ENCODE data around the gene TUBB6. TPM values are rescaled to one million over a fixed set of nuclear protein-coding genes. Genes with fewer than 3 reads are reported as not detected.

TUBB6 gene
- total RNA-seq, 1 experiment from 2014 or later, result 240 TPM

DNA sequence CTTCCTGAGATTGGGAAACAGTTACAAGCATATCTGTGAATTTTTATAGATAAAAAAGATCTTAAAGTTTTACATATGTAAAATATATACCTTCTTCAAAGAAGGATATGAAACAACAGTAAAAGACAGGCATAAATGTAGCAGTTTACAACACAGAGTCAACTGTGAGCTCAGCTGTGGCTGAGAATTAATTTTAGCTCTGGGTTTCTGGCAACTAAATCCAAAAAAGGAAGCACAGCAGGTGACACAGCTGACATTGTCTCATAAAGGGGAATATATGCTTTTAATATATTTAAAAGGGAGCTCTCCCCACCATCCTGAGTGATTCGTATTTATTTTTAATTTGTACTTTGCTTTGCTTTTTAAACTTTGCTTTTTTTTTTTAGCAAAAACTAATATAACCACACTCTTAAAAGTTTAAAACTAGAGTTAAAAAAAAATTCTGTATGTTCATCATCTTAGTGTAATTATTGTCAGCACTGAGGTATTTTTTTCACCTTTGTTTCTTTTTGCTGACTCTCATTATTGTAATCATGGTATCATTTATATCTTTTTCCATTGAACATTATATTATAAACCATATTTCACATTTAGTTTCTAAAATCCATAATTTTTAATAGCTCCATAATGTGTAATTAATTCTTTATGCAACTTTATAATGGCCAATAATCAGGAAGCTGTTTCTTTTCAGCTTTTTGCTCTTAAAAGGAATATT lies 6.7 kb downstream of the TUBB6 start (continued):
- TF ChIP-seq, protein P1, sequence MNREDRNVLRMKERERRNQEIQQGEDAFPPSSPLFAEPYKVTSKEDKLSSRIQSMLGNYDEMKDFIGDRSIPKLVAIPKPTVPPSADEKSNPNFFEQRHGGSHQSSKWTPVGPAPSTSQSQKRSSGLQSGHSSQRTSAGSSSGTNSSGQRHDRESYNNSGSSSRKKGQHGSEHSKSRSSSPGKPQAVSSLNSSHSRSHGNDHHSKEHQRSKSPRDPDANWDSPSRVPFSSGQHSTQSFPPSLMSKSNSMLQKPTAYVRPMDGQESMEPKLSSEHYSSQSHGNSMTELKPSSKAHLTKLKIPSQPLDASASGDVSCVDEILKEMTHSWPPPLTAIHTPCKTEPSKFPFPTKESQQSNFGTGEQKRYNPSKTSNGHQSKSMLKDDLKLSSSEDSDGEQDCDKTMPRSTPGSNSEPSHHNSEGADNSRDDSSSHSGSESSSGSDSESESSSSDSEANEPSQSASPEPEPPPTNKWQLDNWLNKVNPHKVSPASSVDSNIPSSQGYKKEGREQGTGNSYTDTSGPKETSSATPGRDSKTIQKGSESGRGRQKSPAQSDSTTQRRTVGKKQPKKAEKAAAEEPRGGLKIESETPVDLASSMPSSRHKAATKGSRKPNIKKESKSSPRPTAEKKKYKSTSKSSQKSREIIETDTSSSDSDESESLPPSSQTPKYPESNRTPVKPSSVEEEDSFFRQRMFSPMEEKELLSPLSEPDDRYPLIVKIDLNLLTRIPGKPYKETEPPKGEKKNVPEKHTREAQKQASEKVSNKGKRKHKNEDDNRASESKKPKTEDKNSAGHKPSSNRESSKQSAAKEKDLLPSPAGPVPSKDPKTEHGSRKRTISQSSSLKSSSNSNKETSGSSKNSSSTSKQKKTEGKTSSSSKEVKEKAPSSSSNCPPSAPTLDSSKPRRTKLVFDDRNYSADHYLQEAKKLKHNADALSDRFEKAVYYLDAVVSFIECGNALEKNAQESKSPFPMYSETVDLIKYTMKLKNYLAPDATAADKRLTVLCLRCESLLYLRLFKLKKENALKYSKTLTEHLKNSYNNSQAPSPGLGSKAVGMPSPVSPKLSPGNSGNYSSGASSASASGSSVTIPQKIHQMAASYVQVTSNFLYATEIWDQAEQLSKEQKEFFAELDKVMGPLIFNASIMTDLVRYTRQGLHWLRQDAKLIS (CRISPR knock-in tag; IDR thresholded peaks at IDR 0.05; ENCODE audit: borderline replicate concordance), result no peak

DNA sequence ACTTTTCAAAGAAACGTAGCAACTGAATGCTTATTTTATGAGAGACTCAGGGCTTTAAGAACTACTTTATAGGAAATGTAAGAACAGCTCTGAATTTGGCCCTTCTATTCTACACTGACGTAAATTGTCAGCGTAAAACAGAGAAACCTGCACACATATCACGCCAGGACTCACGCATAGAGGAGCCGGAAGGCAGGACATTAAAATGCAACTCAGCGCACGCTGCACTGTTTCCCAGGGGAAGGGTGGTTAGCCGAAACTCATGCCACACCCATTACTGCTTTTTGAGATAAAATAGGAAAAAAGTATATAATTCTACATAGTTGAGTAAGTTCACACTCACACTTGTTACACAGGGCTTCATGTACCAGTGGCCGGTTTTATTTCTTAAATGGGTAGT lies 7.4 kb downstream of the TUBB6 start:
- Mint-ChIP-seq H3K27me3 (ENCODE audit: low read depth) (no peaks in the 10 kb centered on the region), H3K9me3 (peaks cover 5% of the 10 kb centered on the region), H3K4me1 (peaks cover 17% of the 10 kb centered on the region), H3K27ac (peak overlapping the region; percentile 65), H3K36me3 (peaks cover 57% of the 10 kb centered on the region), H3K4me3 (no peak overlapping the region)
- ATAC-seq (no peak), DNase-seq (ENCODE audit: low spot score) (no peak)
- CTCF ChIA-PET, result interaction anchor here (1.2 to 3.4 kb wide), 3 partner anchors 13 to 43 kb away, joined by 3 to 32 read pairs (median 5); no protein-coding TSS in a partner anchor
- TF ChIP-seq, protein P2, sequence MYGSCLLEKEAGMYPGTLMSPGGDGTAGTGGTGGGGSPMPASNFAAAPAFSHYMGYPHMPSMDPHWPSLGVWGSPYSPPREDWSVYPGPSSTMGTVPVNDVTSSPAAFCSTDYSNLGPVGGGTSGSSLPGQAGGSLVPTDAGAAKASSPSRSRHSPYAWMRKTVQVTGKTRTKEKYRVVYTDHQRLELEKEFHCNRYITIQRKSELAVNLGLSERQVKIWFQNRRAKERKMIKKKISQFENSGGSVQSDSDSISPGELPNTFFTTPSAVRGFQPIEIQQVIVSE (CRISPR knock-in tag; IDR thresholded peaks at IDR 0.05; ENCODE audit: borderline replicate concordance), result no peak
- TF ChIP-seq TEAD1 (CRISPR knock-in tag; IDR thresholded peaks at IDR 0.05), result no peak
- TF ChIP-seq PRRX2 (CRISPR knock-in tag; IDR thresholded peaks at IDR 0.05), result no peak
- TF ChIP-seq TP53 (CRISPR knock-in tag; IDR thresholded peaks at IDR 0.05), result no peak
- no peak for TF ChIP-seq ZBTB21 (CRISPR knock-in tag; IDR thresholded peaks at IDR 0.05; ENCODE audit: borderline replicate concordance)
- TF ChIP-seq, protein P3, sequence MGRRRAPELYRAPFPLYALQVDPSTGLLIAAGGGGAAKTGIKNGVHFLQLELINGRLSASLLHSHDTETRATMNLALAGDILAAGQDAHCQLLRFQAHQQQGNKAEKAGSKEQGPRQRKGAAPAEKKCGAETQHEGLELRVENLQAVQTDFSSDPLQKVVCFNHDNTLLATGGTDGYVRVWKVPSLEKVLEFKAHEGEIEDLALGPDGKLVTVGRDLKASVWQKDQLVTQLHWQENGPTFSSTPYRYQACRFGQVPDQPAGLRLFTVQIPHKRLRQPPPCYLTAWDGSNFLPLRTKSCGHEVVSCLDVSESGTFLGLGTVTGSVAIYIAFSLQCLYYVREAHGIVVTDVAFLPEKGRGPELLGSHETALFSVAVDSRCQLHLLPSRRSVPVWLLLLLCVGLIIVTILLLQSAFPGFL (CRISPR knock-in tag; IDR thresholded peaks at IDR 0.05; ENCODE audit: borderline replicate concordance), result no peak
- TF ChIP-seq, protein P4, sequence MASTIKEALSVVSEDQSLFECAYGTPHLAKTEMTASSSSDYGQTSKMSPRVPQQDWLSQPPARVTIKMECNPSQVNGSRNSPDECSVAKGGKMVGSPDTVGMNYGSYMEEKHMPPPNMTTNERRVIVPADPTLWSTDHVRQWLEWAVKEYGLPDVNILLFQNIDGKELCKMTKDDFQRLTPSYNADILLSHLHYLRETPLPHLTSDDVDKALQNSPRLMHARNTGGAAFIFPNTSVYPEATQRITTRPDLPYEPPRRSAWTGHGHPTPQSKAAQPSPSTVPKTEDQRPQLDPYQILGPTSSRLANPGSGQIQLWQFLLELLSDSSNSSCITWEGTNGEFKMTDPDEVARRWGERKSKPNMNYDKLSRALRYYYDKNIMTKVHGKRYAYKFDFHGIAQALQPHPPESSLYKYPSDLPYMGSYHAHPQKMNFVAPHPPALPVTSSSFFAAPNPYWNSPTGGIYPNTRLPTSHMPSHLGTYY (CRISPR knock-in tag; IDR thresholded peaks at IDR 0.05), result no peak
- POLR2A ChIA-PET, result no interaction called here

DNA sequence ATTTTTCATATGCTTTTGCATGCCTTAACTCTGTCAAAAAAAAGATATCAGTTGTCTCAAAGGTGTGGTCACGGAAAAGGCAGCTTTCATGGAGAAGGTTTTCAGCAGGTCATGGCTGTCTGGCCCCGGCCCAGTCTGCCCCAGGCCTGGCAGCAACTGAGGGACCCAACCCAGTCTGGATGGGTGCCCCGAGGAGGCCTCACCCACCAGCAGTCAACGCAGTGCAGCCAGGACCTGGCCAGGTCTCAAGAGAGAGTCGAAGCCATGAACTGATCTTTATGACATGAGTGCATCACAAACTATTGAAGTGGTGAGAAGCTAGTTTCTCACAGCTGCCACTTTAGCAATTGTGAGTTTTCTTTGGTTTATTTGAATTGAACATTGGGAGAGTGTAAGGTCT lies 7.9 kb downstream of the TUBB6 start:
- ATAC-seq (no peak), DNase-seq (ENCODE audit: low spot score) (no peak)
- POLR2A ChIA-PET, result no interaction called here
- Mint-ChIP-seq H3K27me3 (ENCODE audit: low read depth) (no peaks in the 10 kb centered on the region), H3K4me1 (peaks cover 14% of the 10 kb centered on the region), H3K4me3 (no peak overlapping the region), H3K36me3 (peaks cover 56% of the 10 kb centered on the region), H3K27ac (peak overlapping the region; percentile 9; the same call in 1 of the 2 replicates), H3K9me3 (peaks cover 5% of the 10 kb centered on the region)
- CTCF ChIA-PET, result interaction anchor here (1.2 to 3.4 kb wide), 3 partner anchors 12 to 44 kb away, joined by 3 to 32 read pairs (median 5); no protein-coding TSS in a partner anchor
- no peak for TF ChIP-seq TCF7 (CRISPR knock-in tag; IDR thresholded peaks at IDR 0.05; ENCODE audit: low read depth)
- TF ChIP-seq, protein P5, sequence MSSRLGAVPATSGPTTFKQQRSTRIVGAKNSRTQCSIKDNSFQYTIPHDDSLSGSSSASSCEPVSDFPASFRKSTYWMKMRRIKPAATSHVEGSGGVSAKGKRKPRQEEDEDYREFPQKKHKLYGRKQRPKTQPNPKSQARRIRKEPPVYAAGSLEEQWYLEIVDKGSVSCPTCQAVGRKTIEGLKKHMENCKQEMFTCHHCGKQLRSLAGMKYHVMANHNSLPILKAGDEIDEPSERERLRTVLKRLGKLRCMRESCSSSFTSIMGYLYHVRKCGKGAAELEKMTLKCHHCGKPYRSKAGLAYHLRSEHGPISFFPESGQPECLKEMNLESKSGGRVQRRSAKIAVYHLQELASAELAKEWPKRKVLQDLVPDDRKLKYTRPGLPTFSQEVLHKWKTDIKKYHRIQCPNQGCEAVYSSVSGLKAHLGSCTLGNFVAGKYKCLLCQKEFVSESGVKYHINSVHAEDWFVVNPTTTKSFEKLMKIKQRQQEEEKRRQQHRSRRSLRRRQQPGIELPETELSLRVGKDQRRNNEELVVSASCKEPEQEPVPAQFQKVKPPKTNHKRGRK (CRISPR knock-in tag; IDR thresholded peaks at IDR 0.05; ENCODE audit: borderline replicate concordance), result no peak
- no peak for TF ChIP-seq HMGA2 (CRISPR knock-in tag; IDR thresholded peaks at IDR 0.05)
- TF ChIP-seq, protein P6, sequence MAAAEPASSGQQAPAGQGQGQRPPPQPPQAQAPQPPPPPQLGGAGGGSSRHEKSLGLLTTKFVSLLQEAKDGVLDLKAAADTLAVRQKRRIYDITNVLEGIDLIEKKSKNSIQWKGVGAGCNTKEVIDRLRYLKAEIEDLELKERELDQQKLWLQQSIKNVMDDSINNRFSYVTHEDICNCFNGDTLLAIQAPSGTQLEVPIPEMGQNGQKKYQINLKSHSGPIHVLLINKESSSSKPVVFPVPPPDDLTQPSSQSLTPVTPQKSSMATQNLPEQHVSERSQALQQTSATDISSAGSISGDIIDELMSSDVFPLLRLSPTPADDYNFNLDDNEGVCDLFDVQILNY (CRISPR knock-in tag; IDR thresholded peaks at IDR 0.05), result no peak
- TF ChIP-seq, protein P7, sequence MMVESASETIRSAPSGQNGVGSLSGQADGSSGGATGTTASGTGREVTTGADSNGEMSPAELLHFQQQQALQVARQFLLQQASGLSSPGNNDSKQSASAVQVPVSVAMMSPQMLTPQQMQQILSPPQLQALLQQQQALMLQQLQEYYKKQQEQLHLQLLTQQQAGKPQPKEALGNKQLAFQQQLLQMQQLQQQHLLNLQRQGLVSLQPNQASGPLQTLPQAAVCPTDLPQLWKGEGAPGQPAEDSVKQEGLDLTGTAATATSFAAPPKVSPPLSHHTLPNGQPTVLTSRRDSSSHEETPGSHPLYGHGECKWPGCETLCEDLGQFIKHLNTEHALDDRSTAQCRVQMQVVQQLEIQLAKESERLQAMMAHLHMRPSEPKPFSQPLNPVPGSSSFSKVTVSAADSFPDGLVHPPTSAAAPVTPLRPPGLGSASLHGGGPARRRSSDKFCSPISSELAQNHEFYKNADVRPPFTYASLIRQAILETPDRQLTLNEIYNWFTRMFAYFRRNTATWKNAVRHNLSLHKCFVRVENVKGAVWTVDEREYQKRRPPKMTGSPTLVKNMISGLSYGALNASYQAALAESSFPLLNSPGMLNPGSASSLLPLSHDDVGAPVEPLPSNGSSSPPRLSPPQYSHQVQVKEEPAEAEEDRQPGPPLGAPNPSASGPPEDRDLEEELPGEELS (CRISPR knock-in tag; IDR thresholded peaks at IDR 0.05), result no peak
- no peak for TF ChIP-seq ESRRA (CRISPR knock-in tag; IDR thresholded peaks at IDR 0.05; ENCODE audit: borderline replicate concordance)
- no peak for TF ChIP-seq FOXJ3 (CRISPR knock-in tag; IDR thresholded peaks at IDR 0.05; ENCODE audit: borderline replicate concordance)
- TF ChIP-seq ZNF416 (CRISPR knock-in tag; IDR thresholded peaks at IDR 0.05), result no peak
- no peak for TF ChIP-seq NFATC4 (CRISPR knock-in tag; IDR thresholded peaks at IDR 0.05)

Data from WTC11 (cell line).